Colonic mucosa (tissue), 4 donors: ENCODE measurements around the gene DDRGK1. TPM values are rescaled to one million over a fixed set of nuclear protein-coding genes. Genes with fewer than 3 reads are reported as not detected.

ENCODE experiments used
- DNase-seq: peaks from one replicate; pipeline ENCODE4 v3.0.0-alpha.2; 2020
- H3K27ac ChIP-seq: fragments of 200-600 bp; one replicate; pipeline ENCODE4 v1.8.0; 2021
- H3K27me3 ChIP-seq: fragments of 200-600 bp; one replicate; pipeline ENCODE4 v1.8.0; 2021
- H3K36me3 ChIP-seq: fragments of 200-600 bp; one replicate; pipeline ENCODE4 v1.8.0; 2021
- H3K4me1 ChIP-seq: fragments of 200-600 bp; one replicate; pipeline ENCODE4 v1.8.0; 2021; ENCODE audit warnings: mild to moderate bottlenecking
- H3K4me3 ChIP-seq: fragments of 200-600 bp; one replicate; pipeline ENCODE4 v1.8.0; 2021
- H3K9ac ChIP-seq, 2 donors: one replicate each; pipeline ENCODE4 v1.7.0; 2013; ENCODE audit warnings: control low read depth in 2 of 2, low read depth in 2 of 2, low read length in 2 of 2
- H3K9me3 ChIP-seq: fragments of 200-600 bp; one replicate; pipeline ENCODE4 v1.8.0; 2021
- intact Hi-C: fragments of 100-400 bp; cut with DNase I; formaldehyde crosslinking; loops from one replicate; pipeline ENCODE4 v1.14.1; 2022
- total RNA-seq, 2 donors: library from RNA; stranded (reverse); fragmentation: NEBNext Ultra II Directional in 1 of 2; extraction: Animal tissue kit (Norgen Biotek cat#: 25700) in 1 of 2; gene quantifications; one replicate each; pipeline ENCODE4 v1.2.1, GENCODE V29; 2021
- TF ChIP-seq, protein P1 (sequence below): fragments of 200-600 bp; IDR thresholded peaks from one replicate; pipeline ENCODE4 v1.8.0; 2022; ENCODE audit warnings: antibody characterized with exemption, mild to moderate bottlenecking
- donor health status: healthy.
- donor health status: DM: no; HTN: no; CAD: no.
- donor health status: DM: no; HTN: no; CAD: no.

Gene DDRGK1
- total RNA-seq, 2 donors from 2014 or later = 57.8 to 88.6 TPM

DNA sequence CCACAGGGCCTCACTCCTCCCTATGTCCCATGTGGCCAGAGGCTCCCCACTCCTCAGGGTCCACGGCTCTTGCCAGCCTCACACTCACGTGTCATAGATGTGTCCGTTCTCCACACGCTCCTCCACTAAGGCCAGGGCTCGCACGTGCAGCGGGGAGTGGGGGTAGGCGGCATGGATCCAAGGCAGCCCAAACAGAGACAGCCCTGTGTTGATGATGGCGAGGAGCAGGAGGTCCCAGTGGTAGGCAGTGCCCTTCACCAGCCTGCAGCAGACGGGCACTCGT lies 24.2 kb upstream of the DDRGK1 start:
- TF ChIP-seq, protein P1, sequence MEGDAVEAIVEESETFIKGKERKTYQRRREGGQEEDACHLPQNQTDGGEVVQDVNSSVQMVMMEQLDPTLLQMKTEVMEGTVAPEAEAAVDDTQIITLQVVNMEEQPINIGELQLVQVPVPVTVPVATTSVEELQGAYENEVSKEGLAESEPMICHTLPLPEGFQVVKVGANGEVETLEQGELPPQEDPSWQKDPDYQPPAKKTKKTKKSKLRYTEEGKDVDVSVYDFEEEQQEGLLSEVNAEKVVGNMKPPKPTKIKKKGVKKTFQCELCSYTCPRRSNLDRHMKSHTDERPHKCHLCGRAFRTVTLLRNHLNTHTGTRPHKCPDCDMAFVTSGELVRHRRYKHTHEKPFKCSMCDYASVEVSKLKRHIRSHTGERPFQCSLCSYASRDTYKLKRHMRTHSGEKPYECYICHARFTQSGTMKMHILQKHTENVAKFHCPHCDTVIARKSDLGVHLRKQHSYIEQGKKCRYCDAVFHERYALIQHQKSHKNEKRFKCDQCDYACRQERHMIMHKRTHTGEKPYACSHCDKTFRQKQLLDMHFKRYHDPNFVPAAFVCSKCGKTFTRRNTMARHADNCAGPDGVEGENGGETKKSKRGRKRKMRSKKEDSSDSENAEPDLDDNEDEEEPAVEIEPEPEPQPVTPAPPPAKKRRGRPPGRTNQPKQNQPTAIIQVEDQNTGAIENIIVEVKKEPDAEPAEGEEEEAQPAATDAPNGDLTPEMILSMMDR = no peak
- Histone ChIP-seq H3K36me3 (no peaks in the 10 kb centered on the region), H3K27me3 (no peaks in the 10 kb centered on the region), H3K4me1 (no peaks in the 10 kb centered on the region), H3K9me3 (no peaks in the 10 kb centered on the region), H3K4me3 (no peak overlapping the region), H3K27ac (no peak overlapping the region), H3K9ac (no peak overlapping the region)
- DNase-seq = no peak
- intact Hi-C loops = no loop called here

DNA sequence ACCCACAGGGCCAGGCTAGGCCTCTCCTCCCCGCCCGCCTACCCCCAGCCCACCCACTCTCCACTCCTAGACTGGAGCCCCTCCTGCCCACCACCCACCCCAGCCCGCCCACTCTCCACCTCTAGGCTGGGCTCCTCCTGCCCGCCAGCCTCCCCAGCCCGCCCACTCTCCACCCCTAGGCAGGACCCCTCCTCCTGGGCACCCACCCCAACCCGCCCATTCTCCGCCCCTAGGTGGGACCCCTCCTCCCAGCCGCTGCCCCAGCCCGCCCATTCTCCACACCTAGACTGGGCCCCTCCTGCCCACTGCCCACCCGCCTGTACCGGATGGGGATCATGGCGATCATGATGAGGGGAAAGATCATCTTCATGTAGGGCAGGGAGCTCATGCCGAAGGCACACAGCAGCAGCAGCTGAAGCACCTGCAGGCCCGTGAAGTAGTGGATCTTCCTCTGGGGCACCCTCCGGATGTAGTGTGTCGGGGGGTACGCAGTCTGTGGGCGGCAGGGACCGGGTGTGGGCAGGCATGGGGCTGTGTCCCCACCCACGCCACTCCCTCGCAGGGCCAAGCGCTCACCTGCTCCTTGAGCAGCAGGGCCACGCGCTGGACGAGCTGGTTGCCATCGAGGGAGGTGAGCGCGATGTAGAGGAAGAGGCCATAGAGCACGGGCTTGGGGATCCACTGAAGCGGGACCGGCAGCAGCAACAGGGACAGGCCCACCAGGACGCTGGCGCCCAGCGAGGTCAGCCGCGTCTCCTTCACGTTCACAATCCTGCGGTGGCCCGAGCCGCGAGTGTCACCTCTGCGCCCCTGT lies 23.7 kb upstream of the DDRGK1 start:
- Histone ChIP-seq H3K9me3 (no peaks in the 10 kb centered on the region), H3K36me3 (no peaks in the 10 kb centered on the region), H3K27me3 (no peaks in the 10 kb centered on the region), H3K27ac (no peak overlapping the region), H3K9ac (no peak overlapping the region), H3K4me3 (no peak overlapping the region), H3K4me1 (no peaks in the 10 kb centered on the region)
- intact Hi-C loops = no loop called here
- DNase-seq = no peak
- TF ChIP-seq, protein P1 = no peak

DNA sequence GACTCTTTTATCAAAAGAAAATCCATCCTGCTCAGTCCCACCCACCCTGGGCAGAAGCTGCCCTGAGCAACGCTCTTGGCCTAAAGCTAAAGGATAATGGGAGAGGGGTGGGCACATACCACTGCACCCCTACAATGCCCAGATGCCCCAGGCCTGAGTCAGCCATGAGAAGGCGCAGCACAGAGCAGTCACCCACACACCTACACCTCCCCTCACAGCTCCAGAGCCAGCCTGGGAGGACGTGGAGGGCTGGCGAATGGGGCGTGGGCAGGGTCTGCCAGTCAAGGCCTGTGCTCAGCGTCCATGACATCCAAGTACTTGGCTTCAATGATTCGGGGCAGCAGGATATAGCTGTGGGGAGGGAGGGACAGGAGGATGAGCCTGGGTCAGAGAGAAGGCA lies 23.0 kb upstream of the DDRGK1 start:
- H3K4me1 ChIP-seq = no peaks in the 10 kb centered on the region
- no peaks in the 10 kb centered on the region for H3K9me3 ChIP-seq
- no peak for DNase-seq
- no peaks in the 10 kb centered on the region for H3K27me3 ChIP-seq
- TF ChIP-seq, protein P1 = no peak
- H3K36me3 ChIP-seq = no peaks in the 10 kb centered on the region
- H3K9ac ChIP-seq = no peak overlapping the region
- intact Hi-C loops = no loop called here
- H3K4me3 ChIP-seq = no peak overlapping the region
- H3K27ac ChIP-seq = no peak overlapping the region

DNA sequence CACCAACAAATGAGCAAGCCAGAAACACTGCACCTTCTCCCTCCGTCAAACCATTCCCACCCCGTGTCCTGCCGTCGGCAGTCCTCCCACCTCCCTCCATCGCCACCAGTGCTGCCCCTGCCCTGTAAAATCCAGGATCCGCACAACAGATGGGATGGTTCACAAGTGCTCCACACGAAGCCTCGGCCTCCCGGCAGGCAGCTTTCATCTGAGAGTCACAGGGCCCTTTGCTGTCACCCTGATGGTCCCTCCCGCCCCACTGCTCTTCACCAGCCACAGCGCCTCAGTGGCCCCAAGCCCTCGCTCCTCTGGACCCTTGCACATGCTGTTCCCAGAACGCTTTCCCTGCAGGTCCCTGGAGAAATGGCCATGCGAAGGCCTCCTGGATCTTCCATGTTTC lies 22.4 kb upstream of the DDRGK1 start:
- TF ChIP-seq, protein P1 = no peak
- intact Hi-C loops = no loop called here
- Histone ChIP-seq H3K4me3 (no peak overlapping the region), H3K36me3 (no peaks in the 10 kb centered on the region), H3K9ac (no peak overlapping the region), H3K27ac (no peak overlapping the region), H3K4me1 (no peaks in the 10 kb centered on the region), H3K27me3 (no peaks in the 10 kb centered on the region), H3K9me3 (no peaks in the 10 kb centered on the region)
- no peak for DNase-seq

DNA sequence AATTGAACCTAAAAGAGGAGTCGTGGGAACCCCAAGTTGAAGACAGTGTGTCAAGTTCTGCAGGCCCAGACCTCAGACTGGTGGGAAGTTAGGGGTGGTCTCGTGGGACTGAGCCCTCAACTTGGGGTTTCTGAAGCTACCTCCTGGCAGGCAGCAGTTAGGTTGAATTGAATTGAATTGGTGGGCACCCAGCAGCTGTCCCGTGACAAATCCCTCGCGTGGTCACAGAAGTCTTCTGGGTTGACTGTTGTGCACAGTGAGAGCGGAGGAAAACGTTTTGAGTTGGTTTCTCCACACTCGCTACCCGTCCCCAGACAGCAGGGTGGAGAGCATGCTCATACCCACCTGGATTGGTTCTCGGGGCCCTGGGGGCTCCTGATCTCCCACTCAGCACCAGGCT lies 21.6 kb upstream of the DDRGK1 start:
- intact Hi-C loops = no loop called here

More for the DNA sequence above, 21.6 kb upstream of the DDRGK1 start:
- no peak overlapping the region for H3K27ac ChIP-seq
- no peaks in the 10 kb centered on the region for H3K27me3 ChIP-seq
- no peak overlapping the region for H3K9ac ChIP-seq
- TF ChIP-seq, protein P1 = no peak
- H3K4me1 ChIP-seq = no peaks in the 10 kb centered on the region
- H3K9me3 ChIP-seq = no peaks in the 10 kb centered on the region
- no peak overlapping the region for H3K4me3 ChIP-seq
- no peaks in the 10 kb centered on the region for H3K36me3 ChIP-seq
- DNase-seq = no peak
